A673 (cell line): ENCODE measurements around the gene TBC1D5. TPM values are rescaled to one million over a fixed set of nuclear protein-coding genes. Genes with fewer than 3 reads are reported as not detected.

Experiments
- BruUV-seq: library from RNA; stranded (reverse); fragments of 400-500 nt; replicated peaks from 2 replicates; lab custom pipeline; 2021; lab: Mats Ljungman, UMichigan
- CTCF ChIA-PET: fragments of 300-600 bp; sonication (Branson Sonifier 250); formaldehyde crosslinking; loops from one replicate; lab custom pipeline; 2022; ENCODE audit warnings: antibody characterized with exemption; lab: Charles Lee
- POLR2A ChIA-PET: fragments of 300-600 bp; sonication (Branson Sonifier 250); formaldehyde crosslinking; loops from one replicate; lab custom pipeline; 2022; ENCODE audit warnings: antibody characterized with exemption; ENCODE audit not compliant: low non-redundant PET; lab: Charles Lee
- DNase-seq: peaks from one replicate; pipeline ENCODE4 v3.0.0-alpha.2; 2015; ENCODE audit warnings: low spot score
- H3K27ac ChIP-seq: fragments of 200-600 bp; sonication (generic); 2 replicates; pipeline ENCODE4 v1.5.1; 2016; ENCODE audit warnings: mixed run types, low read depth, mild to moderate bottlenecking, mixed read lengths, antibody characterized with exemption, low read length; ENCODE audit not compliant: poor library complexity, severe bottlenecking
- H3K27me3 ChIP-seq: fragments of 200-600 bp; sonication (generic); replicated peaks from 2 replicates; pipeline ENCODE4 v1.6.1; 2017; ENCODE audit warnings: mixed run types, low read depth, mild to moderate bottlenecking, mixed read lengths, antibody characterized with exemption, low read length; ENCODE audit not compliant: insufficient read depth, poor library complexity
- H3K36me3 ChIP-seq: fragments of 200-600 bp; sonication (generic); 2 replicates; pipeline ENCODE4 v1.6.1; 2016; ENCODE audit warnings: mixed run types, mild to moderate bottlenecking, mixed read lengths, antibody characterized with exemption, low read length; ENCODE audit not compliant: insufficient read depth, poor library complexity, severe bottlenecking
- H3K4me1 ChIP-seq: fragments of 200-600 bp; sonication (generic); 2 replicates; pipeline ENCODE4 v1.6.1; 2017; ENCODE audit warnings: mixed run types, mild to moderate bottlenecking, mixed read lengths, antibody characterized with exemption, low read length; ENCODE audit not compliant: insufficient read depth, poor library complexity, severe bottlenecking
- H3K4me3 ChIP-seq: fragments of 200-600 bp; sonication (generic); 2 replicates; pipeline ENCODE4 v1.5.1; 2016; ENCODE audit warnings: low read depth, mixed run types, mild to moderate bottlenecking, mixed read lengths, low read length; ENCODE audit not compliant: poor library complexity, severe bottlenecking
- H3K9me3 ChIP-seq: fragments of 200-600 bp; sonication (generic); 2 replicates; pipeline ENCODE4 v1.6.1; 2016; ENCODE audit warnings: mixed run types, low read depth, mild to moderate bottlenecking, mixed read lengths, antibody characterized with exemption, low read length; ENCODE audit not compliant: poor library complexity, severe bottlenecking
- EZH2 ChIP-seq: fragments of 200-600 bp; sonication (generic); IDR thresholded peaks from 2 replicates; pipeline ENCODE4 v1.6.1; 2017; ENCODE audit warnings: borderline replicate concordance, low read depth, mild to moderate bottlenecking, mixed read lengths, antibody characterized with exemption, low read length; ENCODE audit not compliant: poor library complexity, severe bottlenecking
- intact Hi-C: fragments of 100-400 bp; cut with micrococcal nuclease; formaldehyde crosslinking; loops from one replicate; pipeline ENCODE4 v1.10.0; 2022; ENCODE audit not compliant: unreplicated experiment
- total RNA-seq: library from RNA; stranded (reverse); gene quantifications from 2 replicates; pipeline ENCODE4 v1.2.3, GENCODE V29; 2021
- TF ChIP-seq, protein P1 (sequence below): fragments of 300-800, 200-600 bp; sonication (generic); conservative IDR thresholded peaks from 2 replicates; pipeline ENCODE4 v1.5.1; 2017; ENCODE audit warnings: low read depth, mild to moderate bottlenecking, antibody characterized with exemption, low read length, moderate library complexity, mixed read lengths

Gene TBC1D5
- total RNA-seq, 1 experiment from 2014 or later: 40.7 TPM

DNA sequence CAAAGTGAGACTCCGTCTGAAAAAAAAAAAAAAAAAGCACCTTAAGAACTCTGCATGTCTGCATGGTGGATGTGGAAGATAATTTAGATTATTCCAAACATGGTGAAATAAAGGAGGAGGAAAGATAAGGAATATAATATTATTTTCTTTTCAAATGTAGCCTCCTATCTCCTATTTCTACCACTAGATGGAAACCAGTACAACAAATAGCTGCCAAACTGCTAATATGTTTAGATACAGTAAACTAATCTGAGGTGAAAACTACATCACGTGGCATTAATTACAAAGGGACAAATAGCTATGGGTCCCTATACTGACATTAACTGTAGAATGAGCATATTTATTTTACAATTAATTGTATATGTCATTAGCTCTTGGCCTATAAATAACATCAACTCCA, 197.8 kb downstream of the TBC1D5 start:
- peaks cover 6% of the 10 kb centered on the region for H3K4me1 ChIP-seq
- H3K27ac ChIP-seq: no peak overlapping the region
- POLR2A ChIA-PET: no interaction called here
- no peaks in the 10 kb centered on the region for H3K36me3 ChIP-seq
- no peak overlapping the region for H3K4me3 ChIP-seq
- peak; percentile 5 for DNase-seq
- no TSS peak for BruUV-seq
- no peaks in the 10 kb centered on the region for H3K27me3 ChIP-seq
- intact Hi-C loops: no loop called here
- TF ChIP-seq, protein P1, sequence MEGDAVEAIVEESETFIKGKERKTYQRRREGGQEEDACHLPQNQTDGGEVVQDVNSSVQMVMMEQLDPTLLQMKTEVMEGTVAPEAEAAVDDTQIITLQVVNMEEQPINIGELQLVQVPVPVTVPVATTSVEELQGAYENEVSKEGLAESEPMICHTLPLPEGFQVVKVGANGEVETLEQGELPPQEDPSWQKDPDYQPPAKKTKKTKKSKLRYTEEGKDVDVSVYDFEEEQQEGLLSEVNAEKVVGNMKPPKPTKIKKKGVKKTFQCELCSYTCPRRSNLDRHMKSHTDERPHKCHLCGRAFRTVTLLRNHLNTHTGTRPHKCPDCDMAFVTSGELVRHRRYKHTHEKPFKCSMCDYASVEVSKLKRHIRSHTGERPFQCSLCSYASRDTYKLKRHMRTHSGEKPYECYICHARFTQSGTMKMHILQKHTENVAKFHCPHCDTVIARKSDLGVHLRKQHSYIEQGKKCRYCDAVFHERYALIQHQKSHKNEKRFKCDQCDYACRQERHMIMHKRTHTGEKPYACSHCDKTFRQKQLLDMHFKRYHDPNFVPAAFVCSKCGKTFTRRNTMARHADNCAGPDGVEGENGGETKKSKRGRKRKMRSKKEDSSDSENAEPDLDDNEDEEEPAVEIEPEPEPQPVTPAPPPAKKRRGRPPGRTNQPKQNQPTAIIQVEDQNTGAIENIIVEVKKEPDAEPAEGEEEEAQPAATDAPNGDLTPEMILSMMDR: peak; percentile 5; the same call in 1 of the 2 replicates
- TF ChIP-seq EZH2: no peak
- CTCF ChIA-PET: interaction anchor here (0.7 to 1.3 kb wide), 3 partner anchors 25 to 297 kb away, joined by 4 read pairs; no protein-coding TSS in a partner anchor
- no peaks in the 10 kb centered on the region for H3K9me3 ChIP-seq

DNA sequence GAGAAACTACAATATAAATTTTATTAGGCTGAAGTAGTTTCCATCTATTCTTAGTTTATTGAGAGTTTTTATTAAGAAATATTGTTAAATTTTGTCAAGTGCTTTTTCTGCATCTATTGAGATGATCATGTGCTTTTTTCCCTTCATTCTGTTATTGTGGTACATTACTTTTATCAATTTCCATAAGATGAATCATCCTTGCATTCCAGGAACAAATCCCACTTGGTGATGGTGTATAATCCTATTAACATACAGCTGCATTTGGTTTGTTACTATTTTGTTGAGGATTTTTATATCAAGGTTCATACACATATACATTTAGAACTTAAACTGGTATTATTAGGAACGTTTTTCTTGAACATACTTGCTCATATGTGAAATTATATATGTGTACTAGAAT, 199.8 kb downstream of the TBC1D5 start:
- TF ChIP-seq, protein P1: no peak
- no peak for TF ChIP-seq EZH2
- H3K36me3 ChIP-seq: no peaks in the 10 kb centered on the region
- no peaks in the 10 kb centered on the region for H3K9me3 ChIP-seq
- CTCF ChIA-PET: no interaction called here
- POLR2A ChIA-PET: no interaction called here
- H3K4me3 ChIP-seq: no peak overlapping the region
- no peaks in the 10 kb centered on the region for H3K27me3 ChIP-seq
- no TSS peak for BruUV-seq
- intact Hi-C loops: no loop called here
- peak; percentile 49 for DNase-seq
- H3K4me1 ChIP-seq: peaks cover 6% of the 10 kb centered on the region
- H3K27ac ChIP-seq: no peak overlapping the region

DNA sequence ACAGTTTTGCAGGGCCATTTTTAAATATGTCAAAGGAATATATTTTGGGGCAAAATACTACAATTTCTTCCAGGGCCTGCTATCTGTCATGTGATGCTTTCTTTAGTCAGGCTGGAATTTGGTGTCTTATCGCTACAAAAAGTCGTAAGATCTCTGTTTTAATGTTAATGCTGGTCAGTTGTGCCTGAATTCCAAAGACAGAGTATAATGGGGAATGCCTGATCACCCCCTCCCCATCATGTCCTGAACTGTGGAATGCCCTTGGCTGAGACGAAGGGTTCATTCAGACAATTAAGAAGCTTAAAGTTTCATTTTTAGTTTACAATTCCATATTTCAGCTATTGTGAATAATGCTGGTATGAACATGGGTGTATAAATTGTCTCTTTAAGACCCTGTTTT, 203.0 kb downstream of the TBC1D5 start:
- Histone ChIP-seq H3K4me3 (no peak overlapping the region), H3K4me1 (peaks cover 6% of the 10 kb centered on the region), H3K36me3 (no peaks in the 10 kb centered on the region), H3K27ac (no peak overlapping the region), H3K9me3 (no peaks in the 10 kb centered on the region), H3K27me3 (no peaks in the 10 kb centered on the region)
- intact Hi-C loops: no loop called here
- CTCF ChIA-PET: no interaction called here
- POLR2A ChIA-PET: no interaction called here
- no peak for DNase-seq
- TF ChIP-seq EZH2: no peak
- TF ChIP-seq, protein P1: no peak
- no TSS peak for BruUV-seq
